GM12873 (cell line): Measurements from ENCODE around the gene S100A2.

ENCODE experiments used
- TF ChIP-seq, protein P1 (sequence below): IDR thresholded peaks from 2 replicates; pipeline ENCODE4 v1.5.1; 2012; ENCODE audit warnings: low read depth, mild to moderate bottlenecking, moderate library complexity, low read length, control low read depth; ENCODE audit not compliant: insufficient read depth; ENCODE audit errors: missing control alignments

The S100A2 gene

DNA sequence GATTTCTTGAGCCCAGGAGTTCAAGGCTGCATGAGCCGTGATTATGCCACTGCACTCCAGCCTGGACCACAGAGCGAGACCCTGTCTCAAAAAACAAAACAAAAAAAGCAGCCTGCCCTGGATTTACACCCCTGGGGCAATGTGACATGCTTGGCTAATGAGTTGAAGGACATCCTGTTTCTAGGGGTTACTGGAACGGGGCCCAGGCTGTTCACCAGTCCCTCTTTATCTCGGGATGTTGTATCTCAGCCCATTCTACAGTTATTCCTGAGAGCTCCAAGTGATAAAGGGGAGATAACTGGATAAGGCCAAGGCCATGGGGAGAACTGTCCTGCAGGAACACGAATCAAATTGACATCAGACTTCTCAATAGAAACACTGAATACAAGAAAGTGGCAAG lies 21.7 kb upstream of the S100A2 start:
- TF ChIP-seq, protein P1, sequence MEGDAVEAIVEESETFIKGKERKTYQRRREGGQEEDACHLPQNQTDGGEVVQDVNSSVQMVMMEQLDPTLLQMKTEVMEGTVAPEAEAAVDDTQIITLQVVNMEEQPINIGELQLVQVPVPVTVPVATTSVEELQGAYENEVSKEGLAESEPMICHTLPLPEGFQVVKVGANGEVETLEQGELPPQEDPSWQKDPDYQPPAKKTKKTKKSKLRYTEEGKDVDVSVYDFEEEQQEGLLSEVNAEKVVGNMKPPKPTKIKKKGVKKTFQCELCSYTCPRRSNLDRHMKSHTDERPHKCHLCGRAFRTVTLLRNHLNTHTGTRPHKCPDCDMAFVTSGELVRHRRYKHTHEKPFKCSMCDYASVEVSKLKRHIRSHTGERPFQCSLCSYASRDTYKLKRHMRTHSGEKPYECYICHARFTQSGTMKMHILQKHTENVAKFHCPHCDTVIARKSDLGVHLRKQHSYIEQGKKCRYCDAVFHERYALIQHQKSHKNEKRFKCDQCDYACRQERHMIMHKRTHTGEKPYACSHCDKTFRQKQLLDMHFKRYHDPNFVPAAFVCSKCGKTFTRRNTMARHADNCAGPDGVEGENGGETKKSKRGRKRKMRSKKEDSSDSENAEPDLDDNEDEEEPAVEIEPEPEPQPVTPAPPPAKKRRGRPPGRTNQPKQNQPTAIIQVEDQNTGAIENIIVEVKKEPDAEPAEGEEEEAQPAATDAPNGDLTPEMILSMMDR = no peak

DNA sequence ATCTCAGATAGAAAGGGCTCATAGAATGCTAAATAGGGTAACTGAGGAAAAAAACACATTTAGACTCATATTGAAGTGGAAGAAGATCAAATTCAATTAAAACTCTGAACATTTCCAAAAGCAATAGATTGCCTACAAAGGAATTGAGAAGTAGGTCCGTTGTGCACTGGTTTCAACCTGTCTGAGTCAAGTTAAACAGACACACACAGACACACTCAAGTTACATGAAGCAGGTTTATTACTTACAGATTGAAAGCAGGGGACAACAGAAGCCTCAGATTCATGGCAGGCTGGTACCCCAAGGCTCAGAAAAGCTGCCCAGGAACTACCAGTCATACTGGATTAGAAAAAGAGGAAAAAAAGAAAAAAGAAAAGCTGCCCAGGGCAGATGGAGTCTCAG lies 20.7 kb upstream of the S100A2 start:
- TF ChIP-seq, protein P1 = no peak

DNA sequence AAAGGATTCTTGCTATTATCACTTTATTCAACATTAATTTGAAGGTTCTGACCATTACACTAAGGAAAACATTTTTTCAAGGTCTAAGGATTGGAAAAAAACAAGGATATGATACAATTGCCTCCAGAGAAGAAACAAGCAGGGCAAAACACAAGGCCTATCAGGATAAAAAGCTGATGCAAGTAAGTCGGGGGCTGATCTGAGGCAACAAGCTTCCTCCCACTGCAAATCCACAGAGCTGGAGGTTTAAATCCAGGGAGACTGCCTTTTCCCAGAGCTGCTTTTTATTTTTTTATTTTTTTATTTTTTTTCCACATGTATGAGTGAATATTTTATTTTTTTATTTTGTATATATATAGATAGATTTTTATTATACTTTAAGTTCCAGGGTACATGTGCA lies 19.4 kb upstream of the S100A2 start:
- TF ChIP-seq, protein P1 = no peak

DNA sequence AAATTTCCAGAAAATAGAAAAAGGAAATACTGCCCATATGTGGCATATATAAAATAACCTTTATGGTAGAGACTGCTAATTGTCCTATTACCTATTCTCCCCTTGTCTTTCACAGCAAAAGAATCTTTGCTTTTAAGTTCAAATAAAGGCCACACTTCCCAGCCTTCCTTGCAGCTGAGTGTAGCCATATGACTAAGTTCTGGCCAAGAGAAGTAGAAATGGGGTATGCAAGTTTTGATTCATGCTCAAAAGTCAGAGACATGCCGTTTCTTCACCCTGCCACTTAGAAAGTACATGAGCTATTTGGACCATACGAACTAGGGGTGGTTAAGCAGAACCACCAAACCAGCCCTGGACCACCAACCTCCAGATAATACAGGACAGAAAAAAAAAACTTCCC lies 18.3 kb upstream of the S100A2 start:
- TF ChIP-seq, protein P1 = no peak

DNA sequence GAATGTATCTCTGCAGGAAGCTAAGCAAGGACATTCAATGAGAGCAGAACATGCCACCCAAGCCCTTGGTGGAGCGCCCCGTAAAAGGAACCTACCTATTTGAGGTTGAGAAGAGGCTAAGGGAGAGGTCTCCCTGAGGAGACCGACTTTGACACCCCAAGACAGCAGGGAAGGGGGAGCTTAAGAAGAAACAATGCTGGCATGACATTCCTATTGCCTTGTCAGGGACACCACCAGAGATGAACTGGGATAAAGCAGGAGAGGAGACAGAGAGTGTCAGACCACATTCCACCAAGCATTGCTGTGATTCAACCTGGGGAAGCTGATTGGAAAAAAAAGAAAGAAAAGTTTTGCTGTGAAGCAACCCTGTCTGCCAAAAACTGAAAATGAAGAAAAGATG lies 13.3 kb upstream of the S100A2 start:
- TF ChIP-seq, protein P1 = no peak

DNA sequence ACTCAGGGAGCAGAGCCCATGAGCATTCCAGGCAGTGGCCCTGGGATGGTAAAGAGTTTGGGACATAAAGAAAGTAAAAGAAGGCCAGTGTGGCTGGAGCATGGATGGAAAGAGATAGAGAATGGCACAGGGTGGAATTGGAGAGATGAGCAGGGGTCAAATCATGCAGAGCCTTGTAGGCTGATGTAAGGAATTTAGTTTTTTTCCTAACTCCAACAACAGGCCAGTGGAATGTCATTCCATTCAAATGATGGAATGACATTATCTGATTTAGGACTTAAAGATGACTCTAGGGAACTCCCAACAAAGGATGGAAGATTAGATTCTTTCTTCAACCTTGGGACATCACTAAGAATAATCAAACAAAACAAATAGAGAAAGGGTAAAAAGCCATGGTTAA lies 12.8 kb upstream of the S100A2 start:
- TF ChIP-seq, protein P1 = no peak

DNA sequence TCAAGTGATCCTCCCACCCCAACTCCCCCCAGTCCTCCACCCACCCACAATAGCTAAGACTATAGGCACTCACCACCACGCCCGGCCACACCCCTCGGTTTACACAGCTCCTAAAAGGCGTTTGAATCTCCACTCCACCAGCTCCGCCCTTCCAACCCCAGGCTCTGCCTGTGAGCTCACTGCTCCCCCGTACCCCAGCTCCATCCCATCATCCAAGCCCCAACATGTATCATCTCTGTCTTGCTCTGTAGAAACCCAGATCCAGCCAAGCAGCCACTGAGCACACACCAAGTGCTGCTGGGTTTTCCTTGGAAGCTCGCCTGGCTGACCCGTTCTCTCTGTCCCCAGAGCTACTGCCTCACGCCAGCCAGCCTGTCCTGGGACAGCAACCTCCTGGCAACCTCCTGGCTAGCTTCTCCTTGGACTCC lies 12.0 kb upstream of the S100A2 start:
- TF ChIP-seq, protein P1 = no peak

DNA sequence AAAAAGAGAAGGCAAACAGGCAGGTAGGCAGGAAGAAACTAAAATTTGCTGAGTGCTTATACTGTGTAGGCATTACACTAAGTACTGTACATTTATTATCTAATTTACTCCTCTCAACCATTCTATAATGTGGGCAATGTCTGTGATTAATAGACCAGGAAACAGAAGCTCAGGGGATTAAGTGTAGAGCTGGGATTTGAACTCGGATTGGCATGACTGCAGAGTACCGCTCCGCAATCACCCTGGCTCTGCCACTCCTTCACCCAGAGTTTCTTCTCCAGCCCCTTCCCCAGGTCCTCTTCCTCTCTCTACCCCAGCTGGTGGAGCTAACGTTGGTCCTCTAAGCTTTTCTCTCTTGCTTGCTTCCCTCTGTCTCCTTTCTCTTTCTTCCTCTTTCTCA lies 11.5 kb upstream of the S100A2 start:
- TF ChIP-seq, protein P1 = no peak
